ENCODE results near the gene LETMD1. TPM values are rescaled to one million over a fixed set of nuclear protein-coding genes. Genes with fewer than 3 reads are reported as not detected.

Gene LETMD1
- total and polyA plus RNA-seq, 2 of the 8 experiments (the other 6 are each of a cell fraction or from before 2014, with no cell fraction given): 39.4 to 65.3 TPM

GRCh38 chr12:51051787-51052186 lies 3.7 kb downstream of the LETMD1 start (continued):
- TF ChIP-seq, protein P1, sequence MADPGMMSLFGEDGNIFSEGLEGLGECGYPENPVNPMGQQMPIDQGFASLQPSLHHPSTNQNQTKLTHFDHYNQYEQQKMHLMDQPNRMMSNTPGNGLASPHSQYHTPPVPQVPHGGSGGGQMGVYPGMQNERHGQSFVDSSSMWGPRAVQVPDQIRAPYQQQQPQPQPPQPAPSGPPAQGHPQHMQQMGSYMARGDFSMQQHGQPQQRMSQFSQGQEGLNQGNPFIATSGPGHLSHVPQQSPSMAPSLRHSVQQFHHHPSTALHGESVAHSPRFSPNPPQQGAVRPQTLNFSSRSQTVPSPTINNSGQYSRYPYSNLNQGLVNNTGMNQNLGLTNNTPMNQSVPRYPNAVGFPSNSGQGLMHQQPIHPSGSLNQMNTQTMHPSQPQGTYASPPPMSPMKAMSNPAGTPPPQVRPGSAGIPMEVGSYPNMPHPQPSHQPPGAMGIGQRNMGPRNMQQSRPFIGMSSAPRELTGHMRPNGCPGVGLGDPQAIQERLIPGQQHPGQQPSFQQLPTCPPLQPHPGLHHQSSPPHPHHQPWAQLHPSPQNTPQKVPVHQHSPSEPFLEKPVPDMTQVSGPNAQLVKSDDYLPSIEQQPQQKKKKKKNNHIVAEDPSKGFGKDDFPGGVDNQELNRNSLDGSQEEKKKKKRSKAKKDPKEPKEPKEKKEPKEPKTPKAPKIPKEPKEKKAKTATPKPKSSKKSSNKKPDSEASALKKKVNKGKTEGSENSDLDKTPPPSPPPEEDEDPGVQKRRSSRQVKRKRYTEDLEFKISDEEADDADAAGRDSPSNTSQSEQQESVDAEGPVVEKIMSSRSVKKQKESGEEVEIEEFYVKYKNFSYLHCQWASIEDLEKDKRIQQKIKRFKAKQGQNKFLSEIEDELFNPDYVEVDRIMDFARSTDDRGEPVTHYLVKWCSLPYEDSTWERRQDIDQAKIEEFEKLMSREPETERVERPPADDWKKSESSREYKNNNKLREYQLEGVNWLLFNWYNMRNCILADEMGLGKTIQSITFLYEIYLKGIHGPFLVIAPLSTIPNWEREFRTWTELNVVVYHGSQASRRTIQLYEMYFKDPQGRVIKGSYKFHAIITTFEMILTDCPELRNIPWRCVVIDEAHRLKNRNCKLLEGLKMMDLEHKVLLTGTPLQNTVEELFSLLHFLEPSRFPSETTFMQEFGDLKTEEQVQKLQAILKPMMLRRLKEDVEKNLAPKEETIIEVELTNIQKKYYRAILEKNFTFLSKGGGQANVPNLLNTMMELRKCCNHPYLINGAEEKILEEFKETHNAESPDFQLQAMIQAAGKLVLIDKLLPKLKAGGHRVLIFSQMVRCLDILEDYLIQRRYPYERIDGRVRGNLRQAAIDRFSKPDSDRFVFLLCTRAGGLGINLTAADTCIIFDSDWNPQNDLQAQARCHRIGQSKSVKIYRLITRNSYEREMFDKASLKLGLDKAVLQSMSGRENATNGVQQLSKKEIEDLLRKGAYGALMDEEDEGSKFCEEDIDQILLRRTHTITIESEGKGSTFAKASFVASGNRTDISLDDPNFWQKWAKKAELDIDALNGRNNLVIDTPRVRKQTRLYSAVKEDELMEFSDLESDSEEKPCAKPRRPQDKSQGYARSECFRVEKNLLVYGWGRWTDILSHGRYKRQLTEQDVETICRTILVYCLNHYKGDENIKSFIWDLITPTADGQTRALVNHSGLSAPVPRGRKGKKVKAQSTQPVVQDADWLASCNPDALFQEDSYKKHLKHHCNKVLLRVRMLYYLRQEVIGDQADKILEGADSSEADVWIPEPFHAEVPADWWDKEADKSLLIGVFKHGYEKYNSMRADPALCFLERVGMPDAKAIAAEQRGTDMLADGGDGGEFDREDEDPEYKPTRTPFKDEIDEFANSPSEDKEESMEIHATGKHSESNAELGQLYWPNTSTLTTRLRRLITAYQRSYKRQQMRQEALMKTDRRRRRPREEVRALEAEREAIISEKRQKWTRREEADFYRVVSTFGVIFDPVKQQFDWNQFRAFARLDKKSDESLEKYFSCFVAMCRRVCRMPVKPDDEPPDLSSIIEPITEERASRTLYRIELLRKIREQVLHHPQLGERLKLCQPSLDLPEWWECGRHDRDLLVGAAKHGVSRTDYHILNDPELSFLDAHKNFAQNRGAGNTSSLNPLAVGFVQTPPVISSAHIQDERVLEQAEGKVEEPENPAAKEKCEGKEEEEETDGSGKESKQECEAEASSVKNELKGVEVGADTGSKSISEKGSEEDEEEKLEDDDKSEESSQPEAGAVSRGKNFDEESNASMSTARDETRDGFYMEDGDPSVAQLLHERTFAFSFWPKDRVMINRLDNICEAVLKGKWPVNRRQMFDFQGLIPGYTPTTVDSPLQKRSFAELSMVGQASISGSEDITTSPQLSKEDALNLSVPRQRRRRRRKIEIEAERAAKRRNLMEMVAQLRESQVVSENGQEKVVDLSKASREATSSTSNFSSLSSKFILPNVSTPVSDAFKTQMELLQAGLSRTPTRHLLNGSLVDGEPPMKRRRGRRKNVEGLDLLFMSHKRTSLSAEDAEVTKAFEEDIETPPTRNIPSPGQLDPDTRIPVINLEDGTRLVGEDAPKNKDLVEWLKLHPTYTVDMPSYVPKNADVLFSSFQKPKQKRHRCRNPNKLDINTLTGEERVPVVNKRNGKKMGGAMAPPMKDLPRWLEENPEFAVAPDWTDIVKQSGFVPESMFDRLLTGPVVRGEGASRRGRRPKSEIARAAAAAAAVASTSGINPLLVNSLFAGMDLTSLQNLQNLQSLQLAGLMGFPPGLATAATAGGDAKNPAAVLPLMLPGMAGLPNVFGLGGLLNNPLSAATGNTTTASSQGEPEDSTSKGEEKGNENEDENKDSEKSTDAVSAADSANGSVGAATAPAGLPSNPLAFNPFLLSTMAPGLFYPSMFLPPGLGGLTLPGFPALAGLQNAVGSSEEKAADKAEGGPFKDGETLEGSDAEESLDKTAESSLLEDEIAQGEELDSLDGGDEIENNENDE (IDR thresholded peaks at IDR 0.05; ENCODE audit: insufficient replicate concordance, low read length): no peak
- TF ChIP-seq KDM5A (IDR thresholded peaks at IDR 0.05; ENCODE audit: low read length) (no peak), ATF2 (IDR thresholded peaks at IDR 0.05; ENCODE audit: low read length) (no peak), CEBPB (IDR thresholded peaks at IDR 0.05; ENCODE audit: low read depth, low read length) (no peak), SRF (IDR thresholded peaks at IDR 0.05; ENCODE audit: low read depth, low read length) (no peak), CBX8 (IDR thresholded peaks at IDR 0.05; ENCODE audit: borderline replicate concordance, low read depth, low read length) (no peak), EZH2 (IDR thresholded peaks at IDR 0.05; ENCODE audit: low read depth, low read length, severe bottlenecking) (no peak), KDM1A (IDR thresholded peaks at IDR 0.05; ENCODE audit: borderline replicate concordance, low read length) (no peak), RAD21 (IDR thresholded peaks at IDR 0.05 in 1 of 2, conservative IDR thresholded peaks at IDR 0.05 in 1 of 2; ENCODE audit: low read depth in 2 of 2, low read length in 2 of 2) (no peak)
